GM19193 (cell line): ENCODE data around the gene MYADM.

Experiments used
- POLR2A ChIP-seq: IDR thresholded peaks from 4 replicates; pipeline ENCODE4 v1.6.1; 2011; ENCODE audit not compliant: insufficient read depth, insufficient read length; ENCODE audit errors: extremely low read depth

Gene MYADM

GRCh38 chr19:53866865-53867224, 838 bp upstream of the MYADM start:
- no peak for TF ChIP-seq POLR2A

GRCh38 chr19:53868091-53868891, 608 bp downstream of the MYADM start:
- TF ChIP-seq POLR2A: no peak

GRCh38 chr19:53868892-53869804, 1.5 kb downstream of the MYADM start:
- TF ChIP-seq POLR2A: peak; percentile 25

- no peak for TF ChIP-seq POLR2A
These were observed 2.8 kb downstream of the MYADM start for GRCh38 chr19:53870485-53870844.

- TF ChIP-seq POLR2A: no peak
These were observed 3.8 kb downstream of the MYADM start for GRCh38 chr19:53871454-53871853.

- TF ChIP-seq POLR2A: no peak
These were observed 5.1 kb downstream of the MYADM start for GRCh38 chr19:53872762-53873161.

- no peak for TF ChIP-seq POLR2A
These were observed 6.3 kb downstream of the MYADM start for GRCh38 chr19:53873773-53874605.

- TF ChIP-seq POLR2A: no peak
These were observed 6.9 kb downstream of the MYADM start for GRCh38 chr19:53874606-53874990.

- TF ChIP-seq POLR2A: no peak
These were observed 8.1 kb downstream of the MYADM start for GRCh38 chr19:53875602-53876325.

- TF ChIP-seq POLR2A: no peak
These were observed 9.1 kb downstream of the MYADM start for GRCh38 chr19:53876651-53877224.

GRCh38 chr19:53877361-53877766, 9.7 kb downstream of the MYADM start:
- no peak for TF ChIP-seq POLR2A

- TF ChIP-seq POLR2A: no peak
These were observed 11.1 kb downstream of the MYADM start for GRCh38 chr19:53878776-53879139.

GRCh38 chr19:53879140-53880081, 11.7 kb downstream of the MYADM start:
- TF ChIP-seq POLR2A: no peak
